Fibroblast of lung (primary cell): ENCODE results near the gene OLFML3.

Experiments
- EZH2 ChIP-seq: IDR thresholded peaks from 2 replicates; pipeline ENCODE4 v1.5.1; 2012; ENCODE audit warnings: low read length, control low read depth, mild to moderate bottlenecking; ENCODE audit errors: missing control alignments
- TF ChIP-seq, protein P1 (sequence below), 2 donors: IDR thresholded peaks in 1 of 2; conservative IDR thresholded peaks in 1 of 2; 1 replicate in 1 of 2; 2 replicates in 1 of 2; pipeline ENCODE4 v1.5.1; 2011 to 2012; ENCODE audit warnings: low read length in 2 of 2, control low read depth in 1 of 2, inconsistent platforms in 1 of 2, low read depth in 1 of 2, mild to moderate bottlenecking in 1 of 2

DNA sequence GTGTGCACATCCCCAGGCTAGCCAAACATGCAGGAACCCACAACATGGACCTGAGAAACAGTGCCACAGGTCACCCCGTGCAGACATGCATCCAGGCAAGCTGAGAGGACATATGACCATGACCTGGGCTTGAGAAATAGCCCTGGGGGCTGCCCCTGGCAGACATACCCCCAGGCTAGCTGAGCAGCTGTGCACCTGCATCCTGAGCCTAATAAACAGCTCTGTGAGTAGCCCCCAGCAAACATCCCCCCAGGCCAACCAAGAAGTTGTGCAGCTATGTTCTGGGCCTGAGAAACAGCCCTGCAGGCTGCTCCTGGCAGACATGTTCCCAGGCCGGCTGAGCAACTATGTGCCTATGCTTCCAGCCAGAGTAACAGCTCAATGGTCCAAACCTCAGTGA is 14.5 kb downstream of the OLFML3 start:
- TF ChIP-seq, protein P1, sequence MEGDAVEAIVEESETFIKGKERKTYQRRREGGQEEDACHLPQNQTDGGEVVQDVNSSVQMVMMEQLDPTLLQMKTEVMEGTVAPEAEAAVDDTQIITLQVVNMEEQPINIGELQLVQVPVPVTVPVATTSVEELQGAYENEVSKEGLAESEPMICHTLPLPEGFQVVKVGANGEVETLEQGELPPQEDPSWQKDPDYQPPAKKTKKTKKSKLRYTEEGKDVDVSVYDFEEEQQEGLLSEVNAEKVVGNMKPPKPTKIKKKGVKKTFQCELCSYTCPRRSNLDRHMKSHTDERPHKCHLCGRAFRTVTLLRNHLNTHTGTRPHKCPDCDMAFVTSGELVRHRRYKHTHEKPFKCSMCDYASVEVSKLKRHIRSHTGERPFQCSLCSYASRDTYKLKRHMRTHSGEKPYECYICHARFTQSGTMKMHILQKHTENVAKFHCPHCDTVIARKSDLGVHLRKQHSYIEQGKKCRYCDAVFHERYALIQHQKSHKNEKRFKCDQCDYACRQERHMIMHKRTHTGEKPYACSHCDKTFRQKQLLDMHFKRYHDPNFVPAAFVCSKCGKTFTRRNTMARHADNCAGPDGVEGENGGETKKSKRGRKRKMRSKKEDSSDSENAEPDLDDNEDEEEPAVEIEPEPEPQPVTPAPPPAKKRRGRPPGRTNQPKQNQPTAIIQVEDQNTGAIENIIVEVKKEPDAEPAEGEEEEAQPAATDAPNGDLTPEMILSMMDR (conservative IDR thresholded peaks at IDR 0.05 in 1 of 2, IDR thresholded peaks at IDR 0.05 in 1 of 2; ENCODE audit: low read depth in 1 of 2, low read length in 2 of 2) = no peak
- no peak for TF ChIP-seq EZH2
